Bronchial epithelial cell (primary cell): ENCODE results near the gene ZDHHC1. TPM values are rescaled to one million over a fixed set of nuclear protein-coding genes. Genes with fewer than 3 reads are reported as not detected.
"Not testable (repeated sequence)": the region's sequence is repeated elsewhere in the genome, so short reads cannot be mapped to it uniquely, and the experiment has no call there.

Experiments used
- DNase-seq: peaks from one replicate; pipeline ENCODE4 v3.0.0-alpha.2; 2010; ENCODE audit warnings: low read depth
- FAIRE-seq: peaks from 2 replicates; lab custom pipeline; 2011; peaks lifted over from hg19 to GRCh38; lab: Jason Lieb, UNC
- H3K27me3 ChIP-seq: 2 replicates; pipeline ENCODE4 v1.5.1; 2011; ENCODE audit warnings: low read length; ENCODE audit not compliant: control insufficient read depth, insufficient read depth
- H3K36me3 ChIP-seq: 2 replicates; pipeline ENCODE4 v1.5.1; 2011; ENCODE audit warnings: low read length; ENCODE audit not compliant: control insufficient read depth, insufficient read depth
- H3K4me3 ChIP-seq: 2 replicates; pipeline ENCODE4 v1.5.1; 2011; ENCODE audit warnings: mild to moderate bottlenecking, low read depth, low read length, control low read depth
- CTCF ChIP-seq: IDR thresholded peaks from 2 replicates; pipeline ENCODE4 v1.5.1; 2011; ENCODE audit warnings: mild to moderate bottlenecking, moderate library complexity, low read length, control low read depth, inconsistent platforms; ENCODE audit not compliant: insufficient read depth, severe bottlenecking
- total RNA-seq: library from RNA; depleted of rRNA; stranded (reverse); fragments of >200 nt; gene quantifications from 2 replicates; pipeline ENCODE4 v1.2.1, GENCODE V29; 2014

ZDHHC1 gene
- total RNA-seq, 1 donor from 2014 or later: 1.8 TPM

GRCh38 chr16:67357561-67357960 is 58.7 kb downstream of the ZDHHC1 start:
- no peak for FAIRE-seq
- TF ChIP-seq CTCF: no peak
- H3K27me3 ChIP-seq: peaks cover 2% of the 10 kb centered on the region
- no peak for DNase-seq
- no peaks in the 10 kb centered on the region for H3K36me3 ChIP-seq
- H3K4me3 ChIP-seq: no peak overlapping the region

- TF ChIP-seq CTCF: no peak
- Histone ChIP-seq H3K4me3 (no peak overlapping the region), H3K36me3 (no peaks in the 10 kb centered on the region), H3K27me3 (peaks cover 2% of the 10 kb centered on the region)
- FAIRE-seq: no peak
- no peak for DNase-seq
Observed at GRCh38 chr16:67356396-67356795, 59.9 kb downstream of the ZDHHC1 start.

- not testable (repeated sequence) for DNase-seq, H3K36me3 ChIP-seq, H3K4me3 ChIP-seq, H3K27me3 ChIP-seq, FAIRE-seq
Observed at GRCh38 chr16:67352463-67352862, 63.8 kb downstream of the ZDHHC1 start.

- Histone ChIP-seq H3K4me3 (no peak overlapping the region), H3K36me3 (no peaks in the 10 kb centered on the region), H3K27me3 (peaks cover 2% of the 10 kb centered on the region)
- DNase-seq (no peak), FAIRE-seq (no peak)
- no peak for TF ChIP-seq CTCF
Observed at GRCh38 chr16:67350324-67350723, 66.0 kb downstream of the ZDHHC1 start.

- no peaks in the 10 kb centered on the region for H3K36me3 ChIP-seq
- TF ChIP-seq CTCF: peak; percentile 27
- DNase-seq: peak; percentile 58
- H3K27me3 ChIP-seq: peaks cover 2% of the 10 kb centered on the region
- no peak overlapping the region for H3K4me3 ChIP-seq
- FAIRE-seq: no peak
Observed at GRCh38 chr16:67349172-67349571, 67.1 kb downstream of the ZDHHC1 start.

GRCh38 chr16:67346341-67346740 is 69.9 kb downstream of the ZDHHC1 start:
- no peak overlapping the region for H3K4me3 ChIP-seq
- DNase-seq (peak; percentile 33), FAIRE-seq (no peak)
- H3K36me3 ChIP-seq: no peaks in the 10 kb centered on the region
- TF ChIP-seq CTCF: no peak
- H3K27me3 ChIP-seq: no peaks in the 10 kb centered on the region
